ENCODE measurements around the gene PLPPR3.

Gene PLPPR3

DNA sequence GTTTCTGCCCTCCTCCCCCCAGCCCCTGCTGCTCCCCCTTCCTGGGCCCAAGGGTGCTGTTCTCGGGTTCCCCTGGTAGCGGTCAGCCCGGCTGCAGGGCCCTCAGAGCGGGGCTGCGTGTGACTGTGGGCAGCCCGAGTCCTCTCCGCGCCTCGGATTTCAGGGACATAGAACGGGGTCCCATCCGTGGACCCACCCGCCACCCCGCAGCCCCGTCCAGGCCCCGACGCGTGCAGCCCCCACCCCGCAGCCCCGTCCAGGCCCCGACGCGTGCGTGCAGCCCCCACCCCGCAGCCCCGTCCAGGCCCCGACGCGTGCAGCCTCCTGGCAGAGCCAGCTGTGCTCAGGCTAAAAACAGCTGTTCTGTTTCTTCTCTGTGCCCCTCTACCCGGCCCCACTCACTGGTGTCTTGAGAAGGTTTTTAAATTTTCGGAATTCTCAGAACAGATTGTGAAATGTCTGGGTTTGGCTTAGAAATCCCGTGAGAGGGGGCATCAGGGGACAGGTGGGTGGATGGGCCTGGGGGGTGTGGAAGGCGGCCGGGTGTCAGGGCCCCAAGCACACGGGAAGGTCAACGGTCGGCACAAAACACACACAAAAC, 13.6 kb upstream of the PLPPR3 start:
- TF ChIP-seq, protein P1, sequence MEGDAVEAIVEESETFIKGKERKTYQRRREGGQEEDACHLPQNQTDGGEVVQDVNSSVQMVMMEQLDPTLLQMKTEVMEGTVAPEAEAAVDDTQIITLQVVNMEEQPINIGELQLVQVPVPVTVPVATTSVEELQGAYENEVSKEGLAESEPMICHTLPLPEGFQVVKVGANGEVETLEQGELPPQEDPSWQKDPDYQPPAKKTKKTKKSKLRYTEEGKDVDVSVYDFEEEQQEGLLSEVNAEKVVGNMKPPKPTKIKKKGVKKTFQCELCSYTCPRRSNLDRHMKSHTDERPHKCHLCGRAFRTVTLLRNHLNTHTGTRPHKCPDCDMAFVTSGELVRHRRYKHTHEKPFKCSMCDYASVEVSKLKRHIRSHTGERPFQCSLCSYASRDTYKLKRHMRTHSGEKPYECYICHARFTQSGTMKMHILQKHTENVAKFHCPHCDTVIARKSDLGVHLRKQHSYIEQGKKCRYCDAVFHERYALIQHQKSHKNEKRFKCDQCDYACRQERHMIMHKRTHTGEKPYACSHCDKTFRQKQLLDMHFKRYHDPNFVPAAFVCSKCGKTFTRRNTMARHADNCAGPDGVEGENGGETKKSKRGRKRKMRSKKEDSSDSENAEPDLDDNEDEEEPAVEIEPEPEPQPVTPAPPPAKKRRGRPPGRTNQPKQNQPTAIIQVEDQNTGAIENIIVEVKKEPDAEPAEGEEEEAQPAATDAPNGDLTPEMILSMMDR (IDR thresholded peaks at IDR 0.05; ENCODE audit: control extremely low read depth, extremely low read depth, low read depth, missing control alignments), result no peak
- ChIA-PET POLR2A (no interaction called here), CTCF (no interaction called here)
- no peak for DNase-seq (ENCODE audit: extremely low spot score)

DNA sequence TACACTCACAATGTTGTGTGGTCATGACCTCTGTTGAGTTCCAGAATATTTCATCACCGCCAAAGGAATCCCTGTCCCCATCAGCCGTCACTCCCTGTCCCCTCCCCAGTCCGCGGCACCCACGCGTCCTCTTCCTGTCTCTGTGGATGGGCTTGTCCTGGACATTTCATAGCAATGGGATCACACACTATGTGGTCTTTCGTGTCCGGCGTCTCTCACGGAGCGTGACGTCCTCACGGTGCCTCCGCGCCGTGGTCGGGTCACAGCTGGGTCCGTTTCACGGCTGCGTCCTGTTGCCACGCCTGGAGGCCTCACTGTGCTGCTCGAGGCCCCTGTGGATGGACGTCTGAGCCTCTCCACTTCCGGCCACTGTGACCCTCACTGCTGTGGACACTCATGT, 12.5 kb upstream of the PLPPR3 start:
- DNase-seq (ENCODE audit: extremely low spot score), result no peak
- TF ChIP-seq, protein P1 (IDR thresholded peaks at IDR 0.05; ENCODE audit: control extremely low read depth, extremely low read depth, low read depth, missing control alignments), result no peak
- POLR2A ChIA-PET, result no interaction called here
- CTCF ChIA-PET, result no interaction called here

DNA sequence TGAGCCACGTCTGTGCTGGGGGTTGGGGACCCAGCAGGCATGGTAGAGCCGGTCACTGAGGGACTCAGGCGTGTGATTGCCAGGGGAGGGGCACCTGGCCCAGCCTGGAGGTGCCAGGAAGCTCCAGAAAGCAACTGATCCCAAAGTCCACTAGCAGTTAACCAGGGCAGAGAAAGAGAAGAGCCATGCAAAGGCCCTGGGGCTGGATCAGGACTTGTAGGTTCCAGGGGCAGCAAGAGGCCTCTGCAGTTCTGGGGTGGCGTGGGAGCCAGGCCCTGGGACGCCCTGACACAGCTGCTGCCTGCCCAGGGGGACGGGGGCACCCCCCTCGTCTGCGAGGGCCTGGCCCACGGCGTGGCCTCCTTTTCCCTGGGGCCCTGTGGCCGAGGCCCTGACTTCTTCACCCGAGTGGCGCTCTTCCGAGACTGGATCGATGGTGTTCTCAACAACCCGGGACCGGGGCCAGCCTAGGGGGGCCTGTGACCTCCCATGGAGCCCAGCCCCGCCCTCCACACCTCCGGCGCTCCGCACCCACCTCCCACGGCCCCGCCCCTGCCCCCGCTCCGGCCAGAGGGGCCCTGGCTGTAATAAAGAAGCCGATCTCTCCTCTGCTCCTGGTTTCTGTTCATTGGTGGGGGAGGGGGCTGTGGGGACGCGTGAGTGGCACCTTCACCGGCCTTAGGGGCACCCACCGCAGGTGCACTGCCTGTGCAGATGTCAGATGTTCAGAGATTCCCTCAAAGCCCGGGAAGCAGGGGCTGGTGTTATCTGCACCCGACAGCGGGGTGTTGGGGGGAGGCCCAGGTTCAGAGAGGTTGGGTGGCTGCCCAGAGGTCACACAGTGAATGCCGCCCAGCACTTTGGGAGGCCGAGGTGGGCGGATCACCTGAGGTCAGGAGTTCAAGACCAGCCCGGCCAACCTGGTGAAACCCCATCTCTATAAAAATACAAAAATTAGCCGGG, 9.9 kb upstream of the PLPPR3 start:
- CTCF ChIA-PET, result no interaction called here
- DNase-seq (ENCODE audit: extremely low spot score), result no peak
- POLR2A ChIA-PET, result no interaction called here
- TF ChIP-seq, protein P1 (IDR thresholded peaks at IDR 0.05; ENCODE audit: control extremely low read depth, extremely low read depth, low read depth, missing control alignments), result no peak

DNA sequence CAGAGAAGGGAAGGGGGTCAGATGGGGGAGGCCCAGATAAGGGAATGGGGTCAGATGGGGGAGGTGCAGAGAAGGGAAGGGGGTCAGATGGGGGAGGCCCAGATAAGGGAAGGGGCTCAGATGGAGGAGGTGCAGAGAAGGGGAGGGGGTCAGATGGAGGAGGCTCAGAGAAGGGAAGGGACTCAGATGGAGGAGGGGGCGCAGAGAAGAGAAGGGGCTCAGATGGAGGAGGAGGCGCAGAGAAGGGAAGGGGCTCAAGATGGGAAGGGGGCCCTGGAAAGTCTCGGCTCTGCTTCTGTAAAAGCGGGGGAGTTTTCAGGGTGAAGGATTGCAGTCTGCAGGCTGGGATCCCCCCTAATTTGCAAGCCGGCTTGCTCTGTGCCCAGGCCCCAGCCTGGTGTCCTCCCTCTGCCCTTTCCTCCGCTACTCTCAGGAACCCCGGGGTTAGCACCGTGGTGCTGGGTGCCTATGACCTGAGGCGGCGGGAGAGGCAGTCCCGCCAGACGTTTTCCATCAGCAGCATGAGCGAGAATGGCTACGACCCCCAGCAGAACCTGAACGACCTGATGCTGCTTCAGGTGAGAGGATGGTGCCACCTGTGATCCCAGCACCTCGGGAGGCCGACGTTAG, 7.5 kb upstream of the PLPPR3 start:
- ChIA-PET POLR2A (no interaction called here), CTCF (no interaction called here)
- no peak for DNase-seq (ENCODE audit: extremely low spot score)
- TF ChIP-seq, protein P1 (IDR thresholded peaks at IDR 0.05; ENCODE audit: control extremely low read depth, extremely low read depth, low read depth, missing control alignments), result no peak

DNA sequence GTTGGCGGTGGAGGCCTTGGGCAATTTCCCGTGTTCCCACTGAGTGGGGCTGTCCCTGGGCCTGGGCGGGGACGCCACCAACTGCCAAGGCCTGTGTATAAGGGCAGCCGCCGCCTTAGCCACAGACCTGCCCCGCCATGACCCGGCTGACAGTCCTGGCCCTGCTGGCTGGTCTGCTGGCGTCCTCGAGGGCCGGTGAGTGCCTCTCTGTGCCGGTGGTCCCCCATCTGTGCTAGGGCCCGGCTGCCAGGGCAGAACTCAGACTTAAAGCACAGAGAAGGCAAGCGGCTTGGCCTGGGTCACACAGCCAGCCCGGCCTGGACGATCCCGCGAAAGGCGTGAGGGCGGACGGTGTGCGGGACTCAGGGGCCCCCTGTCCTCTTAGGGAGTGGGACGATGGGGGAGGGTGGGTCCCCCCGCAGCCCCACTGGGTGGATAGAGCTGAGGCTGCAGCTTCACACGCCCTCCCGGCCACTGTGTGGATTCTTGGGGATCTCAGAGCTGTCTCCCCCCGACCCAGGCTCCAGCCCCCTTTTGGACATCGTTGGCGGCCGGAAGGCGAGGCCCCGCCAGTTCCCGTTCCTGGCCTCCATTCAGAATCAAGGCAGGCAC, 6.1 kb upstream of the PLPPR3 start, which contains the start of gene AZU1:
Gene AZU1, plus strand, starts transcription at position 128 of the 612 bp plus-strand sequence. Its CDS starts 10 bp downstream, at position 138.
- TF ChIP-seq, protein P1 (IDR thresholded peaks at IDR 0.05; ENCODE audit: control extremely low read depth, extremely low read depth, low read depth, missing control alignments), result no peak
- CTCF ChIA-PET, result no interaction called here
- POLR2A ChIA-PET, result no interaction called here
- DNase-seq (ENCODE audit: extremely low spot score), result no peak

DNA sequence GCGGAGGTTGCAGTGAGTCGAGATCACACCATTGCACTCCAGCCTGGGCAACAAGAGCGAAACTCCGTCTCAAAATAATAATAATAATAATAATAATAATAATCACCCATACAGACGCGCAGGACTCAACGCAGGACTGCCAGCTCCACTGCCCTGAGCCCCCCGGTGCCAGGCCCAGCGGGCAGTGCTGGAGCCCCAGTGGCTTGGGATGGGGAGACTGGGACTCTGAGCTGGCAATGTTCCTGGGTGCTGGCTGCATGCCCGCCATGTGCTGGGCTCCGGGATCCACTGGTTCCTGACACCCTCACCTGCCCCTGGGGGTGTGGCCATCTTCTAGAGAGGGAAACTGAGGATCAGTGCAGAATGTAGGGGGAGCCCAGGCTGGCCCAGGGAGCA, 5.6 kb upstream of the PLPPR3 start:
- TF ChIP-seq, protein P1 (IDR thresholded peaks at IDR 0.05; ENCODE audit: control extremely low read depth, extremely low read depth, low read depth, missing control alignments), result no peak
- CTCF ChIA-PET, result interaction anchor here (1.1 kb wide), 1 partner anchor 29 kb away, joined by 3 read pairs; no protein-coding TSS in a partner anchor
- POLR2A ChIA-PET, result no interaction called here
- DNase-seq (ENCODE audit: extremely low spot score), result no peak
